ENCODE results near the gene ZMIZ2.
"Not testable (repeated sequence)": the region's sequence is repeated elsewhere in the genome, so short reads cannot be mapped to it uniquely, and the experiment has no call there.

ZMIZ2 gene

DNA sequence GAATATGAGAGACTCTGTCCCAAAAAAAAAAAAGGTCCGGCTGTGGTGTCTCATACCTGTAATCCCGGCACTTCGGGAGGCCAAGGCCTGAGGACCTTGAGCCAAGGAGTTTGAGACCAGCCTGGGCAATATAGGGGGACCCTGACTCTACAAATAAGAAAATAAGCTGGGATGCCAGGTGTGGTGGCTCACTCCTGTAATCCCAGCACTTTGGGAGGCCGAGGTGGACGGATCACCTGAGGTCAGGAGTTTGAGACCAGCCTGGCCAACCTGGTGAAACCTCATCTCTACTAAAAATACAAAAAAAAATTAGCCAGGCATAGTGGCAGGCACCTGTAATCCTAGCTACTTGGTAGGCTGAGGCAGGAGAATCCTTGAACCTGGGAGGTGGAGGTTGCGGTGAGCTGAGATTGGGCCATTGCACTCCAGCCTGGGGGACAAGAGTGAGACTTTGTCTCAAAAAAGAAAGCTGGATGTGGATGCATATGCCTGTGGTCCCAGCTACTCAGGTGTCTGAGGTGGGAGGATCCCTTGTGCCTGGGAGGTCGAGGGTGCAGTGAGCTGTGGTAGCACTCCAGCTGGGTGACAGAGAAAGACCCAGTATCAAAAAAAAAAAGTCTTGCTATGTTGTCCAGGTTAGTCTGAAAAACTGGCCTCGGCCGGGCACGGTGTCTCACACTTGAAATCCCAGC lies 55.3 kb downstream of the ZMIZ2 start:
- not testable (repeated sequence) for DNase-seq

GRCh38 chr7:44805950-44806349 lies 57.3 kb downstream of the ZMIZ2 start:
- no peak for DNase-seq

GRCh38 chr7:44808914-44809393 lies 60.3 kb downstream of the ZMIZ2 start:
- DNase-seq, result no peak

DNA sequence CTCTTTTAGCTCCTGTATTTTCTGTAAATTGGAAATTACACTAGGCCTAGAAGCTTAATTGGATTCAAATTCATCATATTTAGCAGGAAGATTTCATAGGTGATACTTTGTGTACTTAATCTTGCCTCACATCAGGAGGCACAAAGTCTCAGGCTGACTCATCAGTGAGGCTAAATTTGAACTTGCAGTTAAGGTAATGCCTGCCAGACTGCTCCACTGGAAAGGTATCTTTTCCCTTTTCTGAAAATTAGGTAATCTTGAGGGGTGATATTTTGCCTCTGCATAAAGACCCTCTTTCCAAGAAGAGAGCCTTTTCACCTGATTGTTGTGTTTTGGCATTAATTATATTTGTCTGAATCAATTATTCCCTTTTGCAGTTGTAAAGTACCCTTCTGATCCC lies 62.4 kb downstream of the ZMIZ2 start:
- no peak for DNase-seq

DNA sequence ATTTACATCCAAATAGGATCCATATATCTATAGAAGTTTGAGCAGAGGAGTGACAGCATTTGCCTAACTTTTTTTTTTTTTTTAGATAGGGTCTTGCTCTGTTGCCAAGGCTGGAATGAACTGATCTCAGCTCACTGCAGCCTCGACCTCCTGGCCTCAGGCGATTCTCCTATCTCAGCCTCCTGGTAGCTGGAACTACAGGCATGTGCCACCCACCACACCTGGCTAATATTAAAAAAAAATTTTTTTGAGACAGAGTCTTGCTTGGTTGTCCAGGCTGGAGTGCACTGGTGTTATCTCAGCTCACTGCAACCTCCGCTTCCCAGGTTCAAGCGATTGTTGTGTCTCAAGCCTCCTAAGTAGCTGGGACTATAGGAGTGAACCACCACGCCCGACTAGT lies 62.9 kb downstream of the ZMIZ2 start:
- DNase-seq, result no peak

DNA sequence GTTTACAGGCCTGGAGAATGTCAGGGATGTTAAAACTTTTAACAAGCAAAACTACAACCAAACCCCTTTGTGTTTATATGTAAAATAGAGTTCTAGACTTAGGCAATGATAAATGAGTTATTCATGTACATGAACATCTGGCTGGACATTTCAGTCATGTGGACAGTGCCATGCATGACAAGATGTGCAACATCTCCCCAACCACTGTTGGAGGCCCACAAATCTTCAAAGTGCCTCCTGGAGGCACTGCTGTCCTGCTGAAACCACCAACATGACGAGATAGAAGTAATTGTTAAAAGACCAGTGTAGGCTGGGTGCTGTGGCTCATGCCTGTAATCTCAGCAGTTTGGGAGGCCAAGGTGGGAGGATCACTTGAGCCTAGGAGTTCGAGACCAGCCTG lies 66.3 kb downstream of the ZMIZ2 start:
- DNase-seq, result no peak

GRCh38 chr7:44819292-44819691 lies 70.6 kb downstream of the ZMIZ2 start:
- DNase-seq, result no peak

Data from 8988T (cell line).